ENCODE data around the gene UBE2E3.

DNA sequence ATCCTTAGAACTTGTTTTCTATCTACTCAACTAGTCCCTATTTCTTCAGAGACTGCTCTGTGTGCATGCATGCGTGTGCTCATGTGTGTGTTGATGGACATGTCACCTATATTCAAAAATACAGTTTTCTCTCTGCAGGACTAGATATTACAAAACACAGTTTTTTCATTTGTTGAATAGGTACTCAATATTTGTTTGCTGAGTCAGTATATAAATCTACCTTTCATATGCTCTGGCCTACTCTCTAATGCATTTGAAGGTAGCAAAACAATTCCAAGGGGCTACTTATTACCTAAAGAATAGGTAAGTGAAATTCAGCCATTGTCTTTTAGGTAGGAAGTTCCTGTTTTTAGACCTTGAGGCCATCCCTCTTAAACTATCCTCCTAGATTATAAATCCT lies 8.6 kb upstream of the UBE2E3 start:
- TF ChIP-seq POLR2A (IDR thresholded peaks at IDR 0.05) (no peak), CTCF (IDR thresholded peaks at IDR 0.05) (no peak)

Measured in esophagus squamous epithelium (tissue), 4 donors.